Omental fat pad (tissue), 4 donors: ENCODE data around the gene LRRC27. TPM values are rescaled to one million over a fixed set of nuclear protein-coding genes. Genes with fewer than 3 reads are reported as not detected.
A peak's percentile ranks its signal among the peaks of the same experiment; 100 is the strongest.

ENCODE experiments used
- ATAC-seq: fragments of 150-250 bp; one replicate; pipeline ENCODE4 v1.9.1; 2016; ENCODE audit warnings: mild to moderate bottlenecking, moderate library complexity; ENCODE audit not compliant: low FRiP score
- DNase-seq: peaks from one replicate; pipeline ENCODE4 v3.0.0-alpha.2; 2019; ENCODE audit warnings: low spot score
- CTCF ChIP-seq, 3 donors: fragments of 450-650 bp; IDR thresholded peaks; one replicate each; pipeline ENCODE4 v1.5.1; 2016 to 2017; ENCODE audit warnings: antibody characterized with exemption in 3 of 3, mild to moderate bottlenecking in 3 of 3, moderate library complexity in 2 of 3
- total RNA-seq, 4 donors: library from RNA; depleted of rRNA; stranded (reverse); fragments of >200 nt; gene quantifications; one replicate each; pipeline ENCODE4 v1.1.0, GENCODE V29; 2016

Gene LRRC27
- total RNA-seq, 4 donors from 2014 or later, result 5.0 to 12.1 (median 7.7) TPM

GRCh38 chr10:132363921-132364593 is 32.1 kb downstream of the LRRC27 start:
- ATAC-seq, result peak; percentile 99
- no peak for DNase-seq
- TF ChIP-seq CTCF (IDR thresholded peaks at IDR 0.05), result no peak

- peak; percentile 71 for DNase-seq
- TF ChIP-seq CTCF (IDR thresholded peaks at IDR 0.05), result no peak
- ATAC-seq, result peak; percentile 56
Observed at GRCh38 chr10:132364594-132364970, 32.6 kb downstream of the LRRC27 start.

- ATAC-seq, result no peak
- no peak for TF ChIP-seq CTCF (IDR thresholded peaks at IDR 0.05)
- DNase-seq, result no peak
Observed at GRCh38 chr10:132365102-132365501, 33.1 kb downstream of the LRRC27 start.

- ATAC-seq (no peak), DNase-seq (no peak)
- TF ChIP-seq CTCF (IDR thresholded peaks at IDR 0.05), result no peak
Observed at GRCh38 chr10:132366006-132366405, 34.0 kb downstream of the LRRC27 start.

GRCh38 chr10:132366499-132366898 is 34.5 kb downstream of the LRRC27 start:
- no peak for ATAC-seq
- TF ChIP-seq CTCF (IDR thresholded peaks at IDR 0.05), result no peak
- no peak for DNase-seq

- DNase-seq (no peak), ATAC-seq (no peak)
- no peak for TF ChIP-seq CTCF (IDR thresholded peaks at IDR 0.05)
Observed at GRCh38 chr10:132368391-132368790, 36.4 kb downstream of the LRRC27 start.

GRCh38 chr10:132368881-132369635 is 37.1 kb downstream of the LRRC27 start:
- no peak for TF ChIP-seq CTCF (IDR thresholded peaks at IDR 0.05)
- ATAC-seq (no peak), DNase-seq (no peak)
